B cell (primary cell): Measurements from ENCODE around the gene NUDT6. TPM values are rescaled to one million over a fixed set of nuclear protein-coding genes. Genes with fewer than 3 reads are reported as not detected.

Experiments
- ATAC-seq: fragments of 200-7000 bp; cut with Tn5 transposase; one replicate; pipeline ENCODE4 v1.10.0; 2021; ENCODE audit warnings: low read depth, mild to moderate bottlenecking, moderate number of reproducible peaks, moderate library complexity
- CTCF ChIA-PET: fragments of 350-600 bp; sonication (Branson Sonifier 250); formaldehyde crosslinking; loops from one replicate; lab custom pipeline; 2021; ENCODE audit warnings: antibody characterized with exemption, inconsistent platforms; lab: Charles Lee
- POLR2A ChIA-PET: fragments of 350-600 bp; sonication (Branson Sonifier 250); formaldehyde crosslinking; loops from one replicate; lab custom pipeline; 2021; ENCODE audit warnings: antibody characterized with exemption; lab: Charles Lee
- DNase-seq: peaks from one replicate; pipeline ENCODE4 v3.0.0; 2013
- H2AFZ ChIP-seq: 2 replicates; pipeline ENCODE4 v1.6.1; 2012; ENCODE audit warnings: mild to moderate bottlenecking, low read depth, low read length; ENCODE audit not compliant: insufficient read depth, poor library complexity, severe bottlenecking
- H3K27ac ChIP-seq, 2 donors: 1 replicate in 1 of 2; 2 replicates in 1 of 2; pipeline ENCODE4 v1.5.1; 2012 to 2013; ENCODE audit warnings: low read length in 2 of 2, mild to moderate bottlenecking in 2 of 2, moderate library complexity in 1 of 2
- H3K27me3 ChIP-seq, 4 experiments: fragments of 200-600 bp in 1 of 4; sonication (generic) in 1 of 4; replicated peaks in 1 of 4; 1 replicate in 2 of 4; 2 replicates in 2 of 4; pipeline versions ENCODE4 v1.6.1 to v1.7.0; 2013 to 2016; ENCODE audit warnings: low read length in 3 of 4, mild to moderate bottlenecking in 2 of 4, mixed read lengths in 1 of 4, moderate library complexity in 1 of 4; ENCODE audit not compliant: insufficient read depth in 4 of 4, control insufficient read depth in 3 of 4; ENCODE audit errors: control extremely low read depth in 1 of 4
- H3K36me3 ChIP-seq, 2 experiments: replicated peaks in 1 of 2; 1 replicate in 1 of 2; 2 replicates in 1 of 2; pipeline versions ENCODE4 v1.6.1 to v1.7.1; 2013; ENCODE audit warnings: low read length in 1 of 2; ENCODE audit not compliant: insufficient read depth in 2 of 2, control insufficient read depth in 1 of 2; ENCODE audit errors: control extremely low read depth in 1 of 2, extremely low read depth in 1 of 2
- H3K4me1 ChIP-seq, 2 donors: fragments of 200-600 bp in 1 of 2; sonication (generic) in 1 of 2; 1 replicate in 1 of 2; 2 replicates in 1 of 2; pipeline versions ENCODE4 v1.5.1 to v1.6.1; 2013 to 2017; ENCODE audit warnings: low read length in 2 of 2; ENCODE audit not compliant: control insufficient read depth in 2 of 2, insufficient read depth in 2 of 2
- H3K4me2 ChIP-seq: replicated peaks from 2 replicates; pipeline ENCODE3; 2012; ENCODE audit warnings: mild to moderate bottlenecking, low read depth, low read length; ENCODE audit not compliant: poor library complexity, severe bottlenecking
- H3K4me3 ChIP-seq, 5 experiments: fragments of 200-600 bp in 1 of 5; sonication (generic) in 1 of 5; 1 replicate in 3 of 5; 2 replicates in 2 of 5; pipeline versions ENCODE4 v1.5.1 to v1.7.0; 2011 to 2016; ENCODE audit warnings: low read length in 4 of 5, mild to moderate bottlenecking in 4 of 5, low read depth in 2 of 5, control low read depth in 1 of 5, moderate library complexity in 1 of 5; ENCODE audit not compliant: insufficient read depth in 1 of 5; ENCODE audit errors: control extremely low read depth in 1 of 5, extremely low read depth in 1 of 5
- H3K79me2 ChIP-seq: fragments of 200-600 bp; sonication (generic); one replicate; pipeline ENCODE4 v1.6.0; 2016; ENCODE audit warnings: low read length; ENCODE audit not compliant: control insufficient read depth, insufficient read depth
- H3K9ac ChIP-seq: fragments of 200-600 bp; sonication (generic); 2 replicates; pipeline ENCODE4 v1.6.1; 2017; ENCODE audit warnings: mild to moderate bottlenecking, low read length, moderate library complexity
- H3K9me3 ChIP-seq, 3 donors: one replicate each; pipeline versions ENCODE4 v1.6.1 to v1.7.1; 2013; ENCODE audit warnings: low read length in 2 of 3; ENCODE audit not compliant: control insufficient read depth in 2 of 3, insufficient read depth in 1 of 3; ENCODE audit errors: control extremely low read depth in 1 of 3
- H4K20me1 ChIP-seq: 2 replicates; pipeline ENCODE4 v1.6.0; 2012; ENCODE audit warnings: mild to moderate bottlenecking, low read length; ENCODE audit not compliant: insufficient read depth, control insufficient read depth, poor library complexity, severe bottlenecking
- H3K27ac Mint-ChIP-seq: one replicate; pipeline ENCODE4 v1.8.0; 2021; ENCODE audit warnings: mixed read lengths
- H3K27me3 Mint-ChIP-seq: one replicate; pipeline ENCODE4 v1.8.0; 2021; ENCODE audit warnings: mixed read lengths
- H3K4me1 Mint-ChIP-seq: one replicate; pipeline ENCODE4 v1.8.0; 2021; ENCODE audit warnings: mixed read lengths
- H3K4me3 Mint-ChIP-seq: one replicate; pipeline ENCODE4 v1.8.0; 2021; ENCODE audit warnings: mixed read lengths
- H3K9me3 Mint-ChIP-seq: one replicate; pipeline ENCODE4 v1.8.0; 2022; ENCODE audit warnings: mixed read lengths; ENCODE audit not compliant: insufficient read depth
- CTCF ChIP-seq: fragments of 200-600 bp; IDR thresholded peaks from one replicate; pipeline ENCODE4 v1.8.0; 2022; ENCODE audit warnings: antibody characterized with exemption, mild to moderate bottlenecking
- EZH2 ChIP-seq: IDR thresholded peaks from 2 replicates; pipeline ENCODE4 v1.6.1; 2012; ENCODE audit warnings: borderline replicate concordance, low read depth, mild to moderate bottlenecking, moderate library complexity, low read length; ENCODE audit not compliant: insufficient read depth, poor library complexity, severe bottlenecking
- WGBS: methylation state at CpG from one replicate; pipeline ENCODE4 v1.1.5; 2013; ENCODE audit warnings: missing lambda C conversion rate; ENCODE audit not compliant: insufficient coverage; 5-methylcytosine and 5-hydroxymethylcytosine counted together
- intact Hi-C: fragments of 100-400 bp; cut with micrococcal nuclease; formaldehyde crosslinking; loops from one replicate; pipeline ENCODE4 v1.10.0; 2022
- polyA plus RNA-seq: library from polyadenylated mRNA; depleted of rRNA; stranded (reverse); fragments of >200 nt; gene quantifications from 2 replicates; pipeline ENCODE4 v1.2.3, GENCODE V29; 2012
- total RNA-seq, 2 donors: library from RNA; stranded (reverse); fragments of 120-200 nt in 1 of 2; gene quantifications; 1 replicate in 1 of 2; 2 replicates in 1 of 2; pipeline versions ENCODE4 v1.2.3 to v1.2.4, GENCODE V29; 2013 to 2022

Gene NUDT6
- total and polyA plus RNA-seq, 2 donors (not counting 1 experiment from before 2014, with no cell fraction given), result 2.4 to 3.4 TPM

GRCh38 chr4:122959441-122959840 is 37.0 kb upstream of the NUDT6 start:
- CTCF ChIA-PET, result no interaction called here
- Histone ChIP-seq H3K27ac (no peak overlapping the region), H4K20me1 (no peaks in the 10 kb centered on the region), H3K4me1 (no peaks in the 10 kb centered on the region), H3K4me3 (no peak overlapping the region), H3K36me3 (peaks cover 0 to 2% of the 10 kb centered on the region in 2 experiments), H3K9ac (no peak overlapping the region), H3K27me3 (no peaks in the 10 kb centered on the region), H2AFZ (no peak overlapping the region), H3K4me2 (no peak overlapping the region), H3K79me2 (no peaks in the 10 kb centered on the region), H3K9me3 (no peaks in the 10 kb centered on the region)
- H3K4me1 Mint-ChIP-seq, result no peaks in the 10 kb centered on the region
- POLR2A ChIA-PET, result no interaction called here
- no peaks in the 10 kb centered on the region for H3K9me3 Mint-ChIP-seq
- WGBS, result 100% methylated on average over 1 of the region's 3 CpGs
- ATAC-seq, result no peak
- intact Hi-C loops, result no loop called here
- H3K27me3 Mint-ChIP-seq, result no peaks in the 10 kb centered on the region
- no peak for DNase-seq
- no peak overlapping the region for H3K4me3 Mint-ChIP-seq
- TF ChIP-seq EZH2 (no peak), CTCF (no peak)
- no peak overlapping the region for H3K27ac Mint-ChIP-seq

- Mint-ChIP-seq H3K27me3 (no peaks in the 10 kb centered on the region), H3K27ac (no peak overlapping the region), H3K9me3 (no peaks in the 10 kb centered on the region), H3K4me3 (no peak overlapping the region), H3K4me1 (no peaks in the 10 kb centered on the region)
- ATAC-seq (no peak), DNase-seq (no peak)
- Histone ChIP-seq H4K20me1 (no peaks in the 10 kb centered on the region), H3K9me3 (no peaks in the 10 kb centered on the region), H3K36me3 (peaks cover 0 to 3% of the 10 kb centered on the region in 2 experiments), H3K9ac (no peak overlapping the region), H3K27me3 (no peaks in the 10 kb centered on the region), H3K4me1 (no peaks in the 10 kb centered on the region), H3K4me2 (no peak overlapping the region), H3K27ac (no peak overlapping the region), H3K79me2 (no peaks in the 10 kb centered on the region), H3K4me3 (no peak overlapping the region), H2AFZ (no peak overlapping the region)
- POLR2A ChIA-PET, result no interaction called here
- no peak for TF ChIP-seq CTCF
- TF ChIP-seq EZH2, result no peak
- 94% methylated on average over 2 of the region's 2 CpGs for WGBS
- intact Hi-C loops, result no loop called here
- CTCF ChIA-PET, result no interaction called here
These were observed 36.1 kb upstream of the NUDT6 start for GRCh38 chr4:122958505-122958904.
